Amniotic epithelial cell (primary cell): ENCODE measurements around the gene SMYD2.

ENCODE experiments used
- DNase-seq: peaks from one replicate; pipeline ENCODE4 v3.0.0-alpha.2; 2010; ENCODE audit warnings: low read depth

Gene SMYD2

DNA sequence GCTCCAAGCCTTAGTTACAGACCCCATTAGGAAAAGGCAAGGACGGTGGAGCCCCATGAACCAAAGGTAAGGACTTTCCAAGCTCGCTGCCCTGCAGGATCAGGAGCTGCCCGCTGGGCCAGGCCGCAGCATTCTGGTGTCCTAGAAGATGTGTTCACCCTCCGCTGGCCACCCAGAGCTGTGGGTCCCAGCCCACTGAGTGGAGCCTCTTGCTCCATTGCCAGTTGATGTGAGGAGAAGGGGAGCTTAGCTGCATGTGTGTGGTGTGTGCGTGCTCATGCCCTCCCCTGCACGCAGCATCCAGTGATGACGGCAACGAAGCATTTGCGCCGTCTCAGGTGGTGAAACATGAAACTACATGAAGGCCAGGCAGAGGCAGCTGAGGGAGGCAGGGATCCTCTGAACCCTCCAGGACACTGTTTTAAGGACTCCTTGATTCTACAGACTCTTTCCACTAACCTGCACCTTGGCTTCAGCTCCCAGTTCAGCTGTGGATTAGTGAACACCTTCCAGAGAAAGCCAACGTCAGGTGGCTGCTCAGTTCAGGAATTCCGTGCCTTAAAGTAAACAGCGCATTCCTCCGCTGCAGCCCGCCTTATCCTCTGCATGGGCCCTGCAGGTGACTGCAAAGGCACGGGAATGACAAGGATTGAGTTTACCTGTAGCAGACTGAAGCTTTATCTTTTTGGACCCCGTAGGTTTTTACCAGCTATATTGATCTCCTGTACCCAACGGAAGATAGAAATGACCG, 48.7 kb downstream of the SMYD2 start:
- no peak for DNase-seq

DNA sequence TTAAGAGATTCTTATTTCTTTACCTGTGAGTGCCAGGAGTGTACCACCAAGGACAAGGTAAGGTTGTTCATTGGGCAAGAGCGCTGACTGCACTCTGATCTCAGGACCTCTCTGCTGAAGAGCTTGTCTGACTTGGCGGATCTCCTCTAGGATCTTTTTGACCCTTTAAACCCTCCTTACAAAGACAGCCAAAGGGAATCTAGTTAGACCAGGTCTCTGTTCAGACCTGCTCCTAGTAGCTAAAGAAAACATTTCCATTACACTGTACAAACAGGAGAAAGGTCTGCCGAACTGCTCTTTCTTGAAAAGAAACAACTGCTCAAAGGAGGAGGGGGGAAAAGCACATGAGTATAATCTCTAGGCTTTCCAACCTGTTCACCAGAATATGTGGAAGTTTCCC, 49.3 kb downstream of the SMYD2 start:
- DNase-seq = no peak

DNA sequence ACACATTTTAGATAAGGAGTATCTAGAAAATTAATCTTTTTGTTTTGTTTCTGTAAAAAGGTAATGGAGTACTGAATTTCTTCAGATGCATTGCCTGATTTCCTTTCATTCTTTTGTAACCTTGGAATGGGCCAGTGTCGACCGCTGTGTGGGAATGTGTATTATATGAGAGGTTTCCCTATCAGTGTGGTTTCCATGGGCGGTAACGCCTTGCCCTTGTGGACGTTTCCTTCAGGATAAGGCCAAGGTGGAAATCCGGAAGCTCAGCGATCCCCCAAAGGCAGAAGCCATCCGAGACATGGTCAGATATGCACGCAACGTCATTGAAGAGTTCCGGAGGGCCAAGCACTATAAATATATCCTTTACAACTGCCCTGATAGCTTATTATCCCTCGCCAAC, 49.8 kb downstream of the SMYD2 start:
- DNase-seq = no peak

DNA sequence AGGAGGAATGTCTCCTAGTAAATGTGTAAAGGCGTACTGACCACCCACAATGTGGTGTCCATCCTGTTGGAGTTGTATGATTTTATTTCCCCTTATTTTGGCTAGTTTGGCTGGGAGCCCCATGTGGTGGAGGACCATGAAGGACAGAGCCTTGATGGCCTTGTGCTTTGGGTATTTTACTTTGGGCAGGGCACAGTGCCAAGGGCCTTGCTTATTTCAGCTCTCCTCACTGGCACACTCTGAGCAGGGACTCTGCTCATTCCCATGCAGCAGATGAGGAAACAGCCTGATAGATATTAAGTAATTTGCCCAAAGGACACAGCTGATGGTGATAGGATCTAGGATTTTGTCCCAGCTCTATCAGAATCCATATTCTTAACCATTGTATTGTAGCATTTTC, 50.2 kb downstream of the SMYD2 start:
- no peak for DNase-seq

DNA sequence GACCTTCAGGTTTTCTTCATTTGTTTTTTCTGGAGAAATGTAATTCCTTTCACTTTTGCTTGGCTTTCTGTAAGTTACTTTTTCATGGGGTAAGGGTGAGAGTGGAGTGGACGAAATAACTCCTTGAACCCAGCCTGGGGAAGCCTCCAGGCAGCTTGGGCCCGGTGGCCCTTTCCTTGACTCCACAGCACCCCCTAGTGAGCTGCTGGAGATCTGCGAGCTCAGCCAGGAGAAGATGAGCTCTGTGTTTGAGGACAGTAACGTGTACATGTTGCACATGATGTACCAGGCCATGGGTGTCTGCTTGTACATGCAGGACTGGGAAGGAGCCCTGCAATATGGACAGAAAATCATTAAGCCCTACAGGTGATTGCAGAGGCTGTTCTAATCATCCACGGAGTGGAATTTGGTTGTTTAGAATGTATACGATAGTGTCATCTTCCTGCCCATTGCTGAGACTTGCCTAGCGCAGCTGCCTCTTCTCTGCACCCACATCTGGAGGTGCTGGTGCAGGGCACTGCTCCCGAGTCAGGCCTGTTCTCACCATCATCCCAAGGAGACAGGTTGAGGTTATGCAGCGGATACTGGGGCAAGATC, 51.0 kb downstream of the SMYD2 start:
- DNase-seq = peak; percentile 32

DNA sequence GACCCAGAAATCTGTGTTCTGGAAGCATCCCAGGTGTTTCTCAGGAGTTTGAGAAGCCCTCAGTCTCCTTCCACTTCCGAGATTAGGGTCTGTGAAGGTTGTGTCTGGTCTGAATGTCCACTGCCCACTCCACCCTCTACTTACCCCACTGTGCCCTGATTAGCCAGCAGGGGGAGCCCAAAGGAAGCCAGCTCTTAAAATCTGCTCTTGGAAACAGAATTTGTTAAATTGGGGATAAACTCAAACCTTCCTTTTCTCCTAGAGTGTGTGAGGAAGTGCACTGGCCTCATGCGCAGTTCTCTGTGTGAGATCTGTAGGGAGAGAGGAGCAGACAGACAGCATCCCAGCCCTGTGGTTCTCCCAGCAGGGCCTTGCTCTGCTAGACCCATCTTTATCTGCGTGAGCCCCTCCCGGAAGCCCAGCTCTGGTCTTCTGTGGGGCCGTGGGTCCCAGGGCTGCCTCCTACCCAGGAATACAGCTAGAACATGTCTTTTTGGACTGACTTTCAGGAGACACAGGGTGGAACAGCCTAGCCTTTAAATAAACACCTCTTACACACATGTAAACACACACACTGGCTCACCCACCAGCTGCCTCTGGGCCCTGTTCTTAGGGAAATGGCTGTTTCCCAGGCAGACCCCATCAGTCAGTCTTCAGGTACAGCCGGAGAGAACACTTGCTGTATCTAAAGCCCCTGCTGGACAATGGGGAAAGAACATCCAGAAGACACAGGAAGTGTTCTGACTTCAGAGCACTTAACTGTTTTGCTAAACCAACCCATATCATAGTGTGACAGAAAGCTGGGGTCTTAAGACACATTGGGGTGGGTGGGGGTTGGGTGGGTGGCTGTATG, 52.2 kb downstream of the SMYD2 start:
- peak; percentile 59 for DNase-seq

DNA sequence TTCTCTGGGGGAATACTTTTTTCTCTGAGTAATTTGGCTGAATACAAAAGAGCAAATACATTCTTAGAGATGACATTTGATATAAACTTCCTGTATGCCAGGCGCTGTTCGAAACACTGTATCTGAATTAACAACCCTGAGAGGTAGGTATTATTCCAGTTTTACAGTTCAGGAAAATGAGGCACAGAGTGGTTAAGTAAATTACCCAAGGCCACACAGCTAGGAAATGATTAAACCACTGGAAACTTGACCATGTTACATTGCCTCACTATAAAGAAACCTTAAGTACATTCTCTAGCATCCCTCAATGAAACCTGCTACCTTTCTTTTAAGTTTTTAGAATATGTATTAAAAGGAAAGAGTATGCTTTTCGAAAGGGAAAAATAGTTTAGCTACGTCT, 54.6 kb downstream of the SMYD2 start:
- DNase-seq = no peak

DNA sequence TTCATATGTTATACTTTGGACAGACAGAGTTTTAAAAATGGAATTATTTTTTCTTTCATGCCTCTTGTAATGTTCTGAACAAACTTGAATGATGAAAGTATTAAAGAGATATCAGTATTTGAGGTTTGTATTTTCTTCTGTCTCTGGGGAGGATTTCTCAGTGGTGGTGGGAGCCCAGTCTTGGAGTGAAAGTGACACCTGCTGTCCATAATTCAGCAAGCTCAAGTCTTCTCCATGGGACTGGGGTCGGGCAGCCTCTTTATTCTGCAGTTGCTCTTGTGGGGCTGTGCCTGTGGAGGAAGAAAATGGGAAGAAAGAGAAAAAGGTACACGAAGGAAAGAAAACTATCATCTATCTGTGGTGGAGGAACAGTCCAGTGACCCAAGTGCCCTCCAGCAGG, 56.1 kb downstream of the SMYD2 start:
- no peak for DNase-seq

DNA sequence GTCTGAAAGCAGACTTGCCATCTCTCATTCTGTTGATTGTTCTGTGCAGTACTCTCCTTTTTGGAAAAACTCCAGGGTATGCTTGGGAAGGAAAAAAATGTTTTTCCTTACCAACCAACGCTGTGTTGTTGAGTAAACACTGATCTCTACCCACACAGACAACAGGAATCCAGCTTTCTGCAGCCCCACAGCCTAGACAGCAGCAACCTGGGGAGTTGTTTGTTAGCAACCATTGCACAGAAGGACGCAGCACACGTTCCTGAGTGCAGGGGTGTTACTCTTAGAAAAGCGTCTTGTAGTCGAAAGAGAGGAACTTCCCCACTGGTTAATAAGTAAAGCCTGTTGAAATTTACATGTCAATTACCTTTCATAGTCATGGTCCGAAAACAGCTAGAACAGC, 56.6 kb downstream of the SMYD2 start:
- peak; percentile 91 for DNase-seq

DNA sequence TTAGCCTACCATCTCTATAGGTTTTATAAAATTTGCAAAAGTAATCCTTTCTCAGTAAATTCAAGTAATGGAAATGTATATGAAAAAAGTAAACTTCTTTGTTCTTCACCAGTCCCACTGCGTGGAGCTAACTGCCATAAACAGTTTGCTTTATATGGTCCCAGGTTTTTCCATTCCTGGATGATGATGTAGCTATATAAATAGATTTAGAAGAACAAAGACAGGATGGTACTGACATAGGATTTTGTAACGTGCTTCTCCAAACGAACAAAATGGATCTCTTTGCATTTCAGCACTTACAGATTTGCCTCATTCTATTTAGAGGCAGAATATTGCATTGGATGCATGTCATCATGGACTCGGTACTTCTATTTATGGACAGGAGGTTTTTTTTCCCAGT, 57.3 kb downstream of the SMYD2 start:
- no peak for DNase-seq

DNA sequence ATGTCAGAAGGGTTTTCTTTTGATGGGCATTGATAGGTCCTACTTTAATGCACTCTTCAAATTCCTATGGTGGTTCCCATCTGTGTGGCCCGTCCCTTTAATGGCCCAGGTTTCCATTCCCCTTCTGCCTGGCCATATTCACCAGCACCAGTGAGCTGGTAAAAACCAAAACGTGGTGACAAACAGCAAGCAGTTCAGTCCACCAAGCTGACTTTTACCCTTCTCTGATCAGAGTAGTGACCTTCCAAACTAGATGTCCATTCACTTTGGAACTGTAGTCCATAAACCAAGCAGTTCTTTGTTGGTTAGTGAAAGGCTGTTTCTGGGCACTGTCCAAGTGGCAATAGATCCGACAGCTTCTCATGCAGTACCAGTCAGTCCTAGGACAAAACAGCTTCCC, 60.5 kb downstream of the SMYD2 start:
- no peak for DNase-seq

DNA sequence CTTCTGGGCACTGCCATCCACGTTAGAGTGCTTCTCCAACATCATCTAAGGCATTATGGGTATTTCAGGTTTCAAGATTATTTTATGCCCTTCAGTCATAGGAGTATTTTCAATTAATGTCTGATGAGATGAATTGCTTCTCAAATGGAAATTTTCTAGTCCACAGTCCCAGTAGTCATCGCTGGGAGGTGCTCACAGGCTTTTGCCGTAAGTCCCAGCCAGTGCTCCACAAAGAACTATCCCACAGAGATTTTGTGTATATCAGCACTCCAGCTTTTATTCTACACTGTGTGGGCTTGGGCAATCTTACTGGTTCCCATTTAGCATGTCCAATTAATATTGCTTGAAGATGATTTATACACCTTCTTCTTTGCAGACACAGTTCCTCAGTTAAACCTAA, 61.0 kb downstream of the SMYD2 start:
- DNase-seq = no peak

DNA sequence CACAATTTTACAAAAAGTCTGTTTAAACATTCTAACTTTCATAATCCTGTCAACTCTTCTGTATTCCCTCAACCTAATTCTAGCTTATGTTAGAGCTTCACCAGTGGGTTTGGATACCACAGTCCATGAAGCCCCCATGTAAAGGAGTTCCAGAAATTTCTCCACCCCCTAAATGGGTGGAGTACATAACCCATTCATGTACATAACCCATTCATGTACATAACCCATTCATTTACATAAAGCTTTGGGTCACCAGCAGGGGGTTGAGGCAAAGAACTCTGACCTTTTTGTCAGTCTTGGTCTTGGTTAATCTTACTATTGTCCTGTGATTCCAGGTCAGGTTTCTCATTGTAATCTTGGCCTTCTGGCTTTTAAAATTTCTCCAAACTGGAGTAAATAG, 61.6 kb downstream of the SMYD2 start:
- DNase-seq = no peak

DNA sequence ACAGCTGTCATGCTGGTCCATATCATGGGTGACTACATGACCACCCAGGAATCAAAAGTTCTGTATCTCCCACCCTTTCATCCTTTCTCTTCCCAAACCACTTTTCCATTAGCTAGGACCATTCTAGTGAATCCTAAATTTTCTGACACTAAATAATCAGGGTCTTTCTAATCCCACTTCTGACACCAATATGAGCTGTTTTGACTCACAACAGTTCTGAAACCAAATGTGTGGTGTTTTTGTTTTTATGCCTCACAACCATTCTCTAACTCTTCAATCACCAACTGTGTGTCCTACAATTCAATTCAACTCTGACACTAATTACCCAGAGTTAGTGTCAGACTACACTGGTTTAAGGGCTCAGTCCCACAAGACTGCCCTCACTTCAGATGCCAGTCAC, 63.9 kb downstream of the SMYD2 start:
- no peak for DNase-seq

DNA sequence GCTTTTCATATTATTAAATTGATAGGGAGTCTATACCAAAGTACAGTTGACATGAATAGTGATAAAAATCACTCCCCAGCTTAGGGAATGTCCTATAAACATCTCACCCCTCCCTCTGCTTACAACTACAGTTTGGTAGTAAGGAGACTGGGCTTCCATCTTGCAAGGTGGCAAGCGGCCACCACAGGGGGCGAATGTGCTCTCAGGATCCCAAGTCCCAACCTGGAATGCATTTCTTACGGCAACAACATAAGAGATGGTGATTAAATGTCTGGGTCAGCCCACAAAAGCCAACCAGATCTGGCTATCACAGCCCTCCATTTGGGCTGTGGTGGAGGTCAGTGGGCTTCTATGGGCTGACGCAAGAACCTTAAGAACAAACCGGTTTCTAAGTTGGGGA, 68.0 kb downstream of the SMYD2 start:
- DNase-seq = no peak

DNA sequence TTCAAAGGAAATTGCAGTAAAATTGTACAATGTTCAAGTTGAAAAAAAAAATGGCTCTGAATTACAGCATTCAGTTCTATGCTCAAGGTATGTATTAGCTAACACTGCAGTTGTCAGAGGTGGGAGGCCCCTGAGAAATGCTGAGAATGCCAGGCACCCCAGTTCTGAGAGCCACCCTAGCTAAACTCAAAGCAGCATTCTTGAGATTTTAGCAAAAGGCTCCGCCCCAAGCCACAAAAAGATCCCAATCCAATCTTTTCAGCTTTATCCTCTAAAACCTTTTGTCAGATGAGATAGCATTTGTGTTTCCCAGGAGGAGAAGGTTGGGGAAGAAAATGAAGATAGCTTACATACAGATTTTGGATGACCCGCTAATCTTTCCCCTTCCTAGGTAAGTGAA, 68.8 kb downstream of the SMYD2 start:
- DNase-seq = peak; percentile 77

DNA sequence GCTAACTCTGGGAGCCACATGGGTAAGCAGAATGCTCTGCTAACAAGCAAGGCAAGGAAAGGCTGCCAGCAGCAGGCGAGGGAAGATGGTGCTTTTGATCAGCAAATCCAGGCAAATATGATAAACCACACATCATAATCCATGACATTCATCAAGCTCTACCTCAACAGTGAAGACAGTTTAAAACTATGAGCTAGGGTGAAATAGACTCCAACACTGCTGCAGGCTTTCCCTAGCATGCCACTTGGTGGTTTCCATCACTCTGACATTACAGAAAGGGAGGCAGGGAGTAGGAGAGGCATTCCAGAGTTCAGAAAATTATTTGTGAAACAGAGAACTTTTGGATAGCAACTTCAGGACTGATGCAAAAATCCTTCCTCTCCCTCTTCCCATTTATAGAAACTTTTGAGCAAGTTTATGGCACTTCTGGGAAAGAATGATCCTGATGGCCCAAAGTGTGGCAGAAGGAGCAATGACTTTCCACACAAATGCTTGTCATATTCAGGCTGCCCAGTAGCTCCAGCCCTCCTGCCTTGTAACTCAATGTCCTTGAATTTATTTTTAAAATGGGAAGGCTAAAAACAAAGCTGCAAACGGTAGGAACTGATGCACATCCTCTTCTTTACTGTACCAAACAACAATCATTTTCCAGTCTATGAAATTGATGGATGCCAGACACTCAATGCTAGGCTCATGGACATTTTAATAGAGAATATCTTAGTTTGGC, 70.8 kb downstream of the SMYD2 start:
- DNase-seq = peak; percentile 79

DNA sequence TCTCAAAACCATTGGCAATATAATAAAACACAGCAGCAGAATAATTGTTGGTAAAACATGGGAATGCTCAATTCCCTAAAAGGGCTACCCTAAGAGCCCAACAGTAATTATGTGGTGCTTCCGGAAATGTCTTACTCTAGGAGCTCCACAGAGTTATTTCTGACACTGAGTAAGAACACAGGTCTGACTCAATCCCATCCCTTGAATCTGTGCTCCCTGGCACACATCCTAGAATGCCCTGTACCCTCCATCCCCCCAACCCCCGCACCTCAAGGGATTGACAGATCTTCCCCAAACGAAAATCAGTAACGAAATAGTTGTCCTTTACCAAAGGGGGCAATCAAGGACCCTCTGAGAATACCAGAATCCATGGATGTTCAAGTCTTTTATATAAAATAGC, 71.9 kb downstream of the SMYD2 start:
- peak; percentile 40 for DNase-seq

DNA sequence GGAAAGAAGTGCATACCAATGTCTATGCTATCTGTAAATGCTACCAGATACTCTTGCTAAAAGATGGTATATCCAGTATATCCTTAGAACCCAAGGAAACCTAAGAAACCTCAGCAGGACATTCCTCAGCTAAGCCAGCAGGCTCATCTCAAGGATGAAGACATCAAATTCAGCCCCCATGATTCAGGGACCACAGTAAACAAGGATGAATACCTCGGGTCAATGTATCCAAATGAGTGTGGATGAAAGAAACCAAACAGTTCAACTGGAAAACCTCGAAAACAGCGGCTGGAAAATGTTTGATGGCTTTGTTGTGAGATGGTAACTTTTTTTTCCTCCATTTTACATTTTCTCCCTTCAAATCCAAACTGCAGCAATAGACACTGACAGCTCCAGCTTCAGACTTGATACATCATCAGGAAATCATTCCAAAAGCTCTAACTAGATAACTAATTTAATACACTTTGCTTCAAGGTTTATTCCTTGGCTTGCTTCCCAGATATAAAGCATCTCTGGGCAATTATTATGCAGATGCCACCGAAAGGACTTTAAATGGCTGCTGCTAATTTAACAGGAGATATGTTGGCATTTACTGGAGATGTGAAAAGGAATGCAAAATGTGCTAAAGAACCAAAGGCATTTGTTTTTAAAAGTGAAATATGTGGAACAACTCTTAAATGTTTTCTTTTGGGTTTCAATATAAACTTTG, 73.6 kb downstream of the SMYD2 start:
- peak; percentile 87 for DNase-seq

DNA sequence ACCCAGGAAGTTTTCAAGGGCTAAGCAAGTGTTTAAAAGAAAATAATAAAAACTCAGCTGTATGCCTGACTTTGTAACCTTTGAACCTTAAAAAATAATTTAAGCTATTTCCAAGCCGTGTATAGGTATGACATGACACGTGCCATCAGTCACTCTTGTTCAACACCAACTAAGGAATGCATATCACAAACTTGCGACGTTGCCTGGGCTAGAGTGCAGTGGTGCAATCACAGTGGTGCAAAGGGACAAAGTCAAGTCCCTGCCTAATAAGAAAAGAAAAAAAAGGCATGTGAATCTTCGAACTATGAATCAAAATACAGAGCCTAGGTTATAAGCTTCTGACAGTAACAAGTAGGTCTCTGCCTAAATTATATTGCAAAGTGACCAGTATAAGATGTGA, 79.2 kb downstream of the SMYD2 start:
- DNase-seq = no peak

DNA sequence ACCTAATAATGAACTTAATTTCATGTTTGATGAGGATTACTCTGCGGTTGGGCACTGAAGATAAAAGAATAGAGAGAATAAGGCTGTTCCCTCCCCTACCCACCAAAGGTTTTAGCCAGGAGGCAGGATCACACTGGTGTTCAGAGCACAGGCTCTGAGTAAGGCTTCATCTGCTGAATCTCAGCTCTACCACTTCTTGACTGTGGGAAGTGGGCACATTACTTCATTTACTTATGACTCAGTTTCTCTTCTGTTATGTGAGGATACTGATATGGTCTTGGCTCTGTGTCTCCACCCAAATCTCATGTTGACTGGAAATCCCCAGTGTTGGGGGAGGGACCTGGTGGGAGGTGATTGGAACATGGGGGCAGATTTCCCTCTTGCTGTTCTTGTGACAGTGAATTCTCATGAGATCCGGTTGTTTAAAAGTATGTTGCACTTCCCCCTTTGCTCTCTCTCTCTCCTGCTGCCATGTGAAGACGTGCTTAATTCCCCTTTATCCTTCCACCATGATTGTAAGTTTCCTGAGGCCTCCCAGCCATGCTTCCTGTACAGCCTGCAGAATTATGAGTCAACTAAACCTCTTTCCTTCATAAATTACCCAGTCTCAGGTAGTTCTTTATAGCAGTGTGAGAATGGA, 79.7 kb downstream of the SMYD2 start:
- DNase-seq = no peak
